Activated CD8-positive, alpha-beta memory T cell treated with anti-CD3 and anti-CD28 coated beads for 1 hour (primary cell): Measurements from ENCODE around the gene CPEB1.
A peak's percentile ranks its signal among the peaks of the same experiment; 100 is the strongest.

Experiments
- DNase-seq, 2 donors: peaks; one replicate each; pipeline ENCODE4 v3.0.0-alpha.2; 2020; ENCODE audit warnings: low read depth in 1 of 2; ENCODE audit errors: extremely low read depth in 1 of 2

CPEB1 gene

GRCh38 chr15:82647045-82647834, at the start of gene CPEB1:
Gene CPEB1 (minus strand): TSS chr15:82647363. CDS start chr15:82628459, 18,904 bp downstream.
- DNase-seq, result no peak

- DNase-seq, result no peak
Measured at GRCh38 chr15:82692171-82692570, 45.0 kb upstream of the CPEB1 start.

GRCh38 chr15:82689147-82689546, 42.0 kb upstream of the CPEB1 start:
- DNase-seq, result no peak

GRCh38 chr15:82688691-82689090, 41.5 kb upstream of the CPEB1 start:
- no peak for DNase-seq

GRCh38 chr15:82681371-82681770, 34.2 kb upstream of the CPEB1 start:
- DNase-seq, result no peak

- peak; percentile 54 to 74 for DNase-seq
Measured at GRCh38 chr15:82680200-82681102, 33.3 kb upstream of the CPEB1 start.

- DNase-seq, result no peak
Measured at GRCh38 chr15:82679626-82680199, 32.5 kb upstream of the CPEB1 start.

- DNase-seq, result no peak
Measured at GRCh38 chr15:82677720-82678323, 30.7 kb upstream of the CPEB1 start.

- no peak for DNase-seq
Measured at GRCh38 chr15:82674873-82675272, 27.7 kb upstream of the CPEB1 start.

- no peak for DNase-seq
Measured at GRCh38 chr15:82670699-82671098, 23.5 kb upstream of the CPEB1 start.

- no peak for DNase-seq
Measured at GRCh38 chr15:82666606-82667005, 19.4 kb upstream of the CPEB1 start.

GRCh38 chr15:82664021-82664420, 16.9 kb upstream of the CPEB1 start:
- no peak for DNase-seq

GRCh38 chr15:82663186-82663600, 16.0 kb upstream of the CPEB1 start:
- DNase-seq, result no peak

- DNase-seq, result no peak
Measured at GRCh38 chr15:82662641-82663040, 15.5 kb upstream of the CPEB1 start.

- no peak for DNase-seq
Measured at GRCh38 chr15:82660378-82660777, 13.2 kb upstream of the CPEB1 start.

GRCh38 chr15:82656641-82657266, 9.6 kb upstream of the CPEB1 start:
- no peak for DNase-seq

- DNase-seq, result no peak
Measured at GRCh38 chr15:82655606-82656005, 8.4 kb upstream of the CPEB1 start.

- DNase-seq, result no peak
Measured at GRCh38 chr15:82653483-82654168, 6.5 kb upstream of the CPEB1 start.

- no peak for DNase-seq
Measured at GRCh38 chr15:82651708-82652107, 4.5 kb upstream of the CPEB1 start.

GRCh38 chr15:82650046-82650670, 3.0 kb upstream of the CPEB1 start:
- no peak for DNase-seq
